WTC11 (cell line): ENCODE measurements around the gene ZDHHC24. TPM values are rescaled to one million over a fixed set of nuclear protein-coding genes. Genes with fewer than 3 reads are reported as not detected.
"Not testable (repeated sequence)": the region's sequence is repeated elsewhere in the genome, so short reads cannot be mapped to it uniquely, and the experiment has no call there.

ENCODE experiments used
- ATAC-seq: fragments of 200-7000 bp; cut with Tn5 transposase; 2 replicates; pipeline ENCODE4 v1.10.0; 2021; ENCODE audit warnings: mild to moderate bottlenecking, moderate library complexity
- CTCF ChIA-PET: fragments of 300-600 bp; sonication (Branson Sonifier 250); formaldehyde crosslinking; loops from one replicate; lab custom pipeline; 2021; ENCODE audit warnings: antibody characterized with exemption; lab: Charles Lee
- POLR2A ChIA-PET: fragments of 350-600 bp; sonication (Branson Sonifier 250); formaldehyde crosslinking; loops from one replicate; lab custom pipeline; 2021; ENCODE audit warnings: antibody characterized with exemption; lab: Charles Lee
- DNase-seq: peaks from one replicate; pipeline ENCODE4 v3.0.0; 2021; ENCODE audit warnings: low spot score
- H3K27ac Mint-ChIP-seq: 2 replicates; pipeline ENCODE4 v1.8.0; 2021; ENCODE audit warnings: mixed read lengths
- H3K27me3 Mint-ChIP-seq: 2 replicates; pipeline ENCODE4 v1.8.0; 2021; ENCODE audit warnings: low read depth, mild to moderate bottlenecking, moderate library complexity, mixed read lengths
- H3K36me3 Mint-ChIP-seq: 2 replicates; pipeline ENCODE4 v1.8.0; 2021; ENCODE audit warnings: mixed read lengths
- H3K4me1 Mint-ChIP-seq: 2 replicates; pipeline ENCODE4 v1.8.0; 2022; ENCODE audit warnings: mixed read lengths
- H3K4me3 Mint-ChIP-seq: 2 replicates; pipeline ENCODE4 v1.8.0; 2021; ENCODE audit warnings: mild to moderate bottlenecking, moderate library complexity, mixed read lengths
- H3K9me3 Mint-ChIP-seq: 2 replicates; pipeline ENCODE4 v1.8.0; 2021; ENCODE audit warnings: mixed read lengths
- ELF4 ChIP-seq: sonication (generic); formaldehyde crosslinking; IDR thresholded peaks from 2 replicates; pipeline ENCODE4 v1.8.1; 2022; ENCODE audit warnings: low read depth, mild to moderate bottlenecking, moderate library complexity, missing genetic modification reagents
- EMX1 ChIP-seq: fragments of 250-450 bp; sonication (Bioruptor Pico); IDR thresholded peaks from 2 replicates; pipeline ENCODE4 v1.8.0; 2021; ENCODE audit warnings: mild to moderate bottlenecking
- FOXK1 ChIP-seq: sonication (generic); formaldehyde crosslinking; IDR thresholded peaks from 2 replicates; pipeline ENCODE4 v1.8.0; 2022; ENCODE audit warnings: mild to moderate bottlenecking, moderate library complexity, missing genetic modification reagents
- GABPB1 ChIP-seq: sonication (generic); formaldehyde crosslinking; IDR thresholded peaks from 2 replicates; pipeline ENCODE4 v1.8.1; 2023; ENCODE audit warnings: mild to moderate bottlenecking, missing genetic modification reagents
- IRF2 ChIP-seq: sonication (generic); formaldehyde crosslinking; IDR thresholded peaks from 2 replicates; pipeline ENCODE4 v1.8.0; 2022; ENCODE audit warnings: low read depth, missing genetic modification reagents, borderline replicate concordance
- JAZF1 ChIP-seq: fragments of 250-450 bp; sonication (Bioruptor Pico); IDR thresholded peaks from 2 replicates; pipeline ENCODE4 v1.9.0; 2021; ENCODE audit warnings: moderate library complexity, mild to moderate bottlenecking, inconsistent platforms
- KAT7 ChIP-seq: sonication (generic); formaldehyde crosslinking; IDR thresholded peaks from 2 replicates; pipeline ENCODE4 v1.8.1; 2023; ENCODE audit warnings: missing genetic modification reagents, mild to moderate bottlenecking, borderline replicate concordance
- NFATC4 ChIP-seq: fragments of 250-450 bp; sonication (Bioruptor Pico); IDR thresholded peaks from 2 replicates; pipeline ENCODE4 v1.9.0; 2021; ENCODE audit warnings: mild to moderate bottlenecking
- NFE2L1 ChIP-seq: sonication (generic); formaldehyde crosslinking; IDR thresholded peaks from 2 replicates; pipeline ENCODE4 v1.8.1; 2023; ENCODE audit warnings: missing genetic modification reagents
- NFYB ChIP-seq: sonication (generic); formaldehyde crosslinking; conservative IDR thresholded peaks from 2 replicates; pipeline ENCODE4 v1.8.0; 2022; ENCODE audit warnings: low read depth, missing genetic modification reagents
- RORB ChIP-seq: fragments of 250-450 bp; sonication (Bioruptor Pico); IDR thresholded peaks from 2 replicates; pipeline ENCODE4 v1.9.0; 2021; ENCODE audit warnings: mild to moderate bottlenecking
- SMAD3 ChIP-seq: sonication (generic); formaldehyde crosslinking; IDR thresholded peaks from 2 replicates; pipeline ENCODE4 v1.8.0; 2022; ENCODE audit warnings: missing genetic modification reagents, mild to moderate bottlenecking, borderline replicate concordance
- TEAD4 ChIP-seq: sonication (generic); formaldehyde crosslinking; IDR thresholded peaks from 2 replicates; pipeline ENCODE4 v1.8.0; 2022; ENCODE audit warnings: mild to moderate bottlenecking, missing genetic modification reagents
- ZNF263 ChIP-seq: sonication (generic); formaldehyde crosslinking; IDR thresholded peaks from 2 replicates; pipeline ENCODE4 v1.8.1; 2022; ENCODE audit warnings: low read depth, mild to moderate bottlenecking, moderate library complexity, missing genetic modification reagents
- ZNF416 ChIP-seq: fragments of 250-450 bp; sonication (Bioruptor Pico); IDR thresholded peaks from 2 replicates; pipeline ENCODE4 v1.9.0; 2021; ENCODE audit warnings: mild to moderate bottlenecking, inconsistent platforms
- total RNA-seq: library from RNA; stranded (reverse); gene quantifications from 3 replicates; pipeline ENCODE4 v1.2.3, GENCODE V29; 2021
- TF ChIP-seq, protein P1 (sequence below): sonication (generic); formaldehyde crosslinking; IDR thresholded peaks from 2 replicates; pipeline ENCODE4 v1.8.1; 2023; ENCODE audit warnings: mild to moderate bottlenecking, missing genetic modification reagents, borderline replicate concordance
- TF ChIP-seq, protein P2 (sequence below): fragments of 250-450 bp; sonication (Bioruptor Pico); IDR thresholded peaks from 2 replicates; pipeline ENCODE4 v1.8.0; 2021; ENCODE audit warnings: mild to moderate bottlenecking
- TF ChIP-seq, protein P3 (sequence below): sonication (generic); formaldehyde crosslinking; IDR thresholded peaks from 2 replicates; pipeline ENCODE4 v1.8.1; 2022; ENCODE audit warnings: low read depth, missing genetic modification reagents, borderline replicate concordance
- TF ChIP-seq, protein P4 (sequence below): sonication (generic); formaldehyde crosslinking; IDR thresholded peaks from 2 replicates; pipeline ENCODE4 v1.8.1; 2022; ENCODE audit warnings: mild to moderate bottlenecking, missing genetic modification reagents, moderate library complexity, borderline replicate concordance
- TF ChIP-seq, protein P5 (sequence below): sonication (generic); formaldehyde crosslinking; IDR thresholded peaks from 2 replicates; pipeline ENCODE4 v1.8.1; 2022; ENCODE audit warnings: low read depth, mild to moderate bottlenecking, moderate library complexity, missing genetic modification reagents, borderline replicate concordance

The ZDHHC24 gene
- total RNA-seq, 1 experiment from 2014 or later, result 14.8 TPM

DNA sequence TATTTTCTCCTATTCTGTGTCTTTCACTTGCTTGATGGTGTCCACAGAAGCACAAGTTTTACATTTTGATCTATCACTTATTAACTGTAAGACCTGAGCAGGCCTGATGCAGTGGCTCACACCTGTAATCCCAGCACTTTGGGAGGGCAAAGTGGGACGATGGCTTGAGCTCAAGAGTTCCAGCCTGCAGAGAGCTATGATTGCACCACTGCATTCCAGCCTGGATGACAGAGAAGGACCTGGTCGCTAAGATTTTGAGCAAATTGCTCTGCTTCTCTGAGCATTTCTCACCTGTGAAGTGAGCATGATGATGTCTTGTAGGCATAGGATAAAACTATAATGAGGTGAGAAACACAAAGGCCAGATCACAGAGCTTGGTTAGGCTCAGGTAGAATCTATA, 40.3 kb upstream of the ZDHHC24 start:
- Mint-ChIP-seq H3K4me3 (no peak overlapping the region), H3K4me1 (peaks cover 3% of the 10 kb centered on the region; the same call in 1 of the 2 replicates), H3K27me3 (peaks cover 34% of the 10 kb centered on the region), H3K27ac (no peak overlapping the region), H3K9me3 (peaks cover 42% of the 10 kb centered on the region), H3K36me3 (peaks cover 23% of the 10 kb centered on the region)
- POLR2A ChIA-PET, result no interaction called here
- CTCF ChIA-PET, result interaction anchor here (1.0 kb wide), 1 partner anchor 92 kb away, joined by 3 read pairs; no protein-coding TSS in a partner anchor
- ATAC-seq (no peak), DNase-seq (no peak)
- TF ChIP-seq NFATC4 (CRISPR knock-in tag) (no peak), SMAD3 (CRISPR knock-in tag) (no peak), IRF2 (CRISPR knock-in tag) (no peak), EMX1 (CRISPR knock-in tag) (no peak), FOXK1 (CRISPR knock-in tag) (no peak), ZNF263 (no peak), ZNF416 (CRISPR knock-in tag) (no peak), ELF4 (CRISPR knock-in tag) (no peak), NFYB (no peak), RORB (CRISPR knock-in tag) (no peak)
- TF ChIP-seq, protein P1, sequence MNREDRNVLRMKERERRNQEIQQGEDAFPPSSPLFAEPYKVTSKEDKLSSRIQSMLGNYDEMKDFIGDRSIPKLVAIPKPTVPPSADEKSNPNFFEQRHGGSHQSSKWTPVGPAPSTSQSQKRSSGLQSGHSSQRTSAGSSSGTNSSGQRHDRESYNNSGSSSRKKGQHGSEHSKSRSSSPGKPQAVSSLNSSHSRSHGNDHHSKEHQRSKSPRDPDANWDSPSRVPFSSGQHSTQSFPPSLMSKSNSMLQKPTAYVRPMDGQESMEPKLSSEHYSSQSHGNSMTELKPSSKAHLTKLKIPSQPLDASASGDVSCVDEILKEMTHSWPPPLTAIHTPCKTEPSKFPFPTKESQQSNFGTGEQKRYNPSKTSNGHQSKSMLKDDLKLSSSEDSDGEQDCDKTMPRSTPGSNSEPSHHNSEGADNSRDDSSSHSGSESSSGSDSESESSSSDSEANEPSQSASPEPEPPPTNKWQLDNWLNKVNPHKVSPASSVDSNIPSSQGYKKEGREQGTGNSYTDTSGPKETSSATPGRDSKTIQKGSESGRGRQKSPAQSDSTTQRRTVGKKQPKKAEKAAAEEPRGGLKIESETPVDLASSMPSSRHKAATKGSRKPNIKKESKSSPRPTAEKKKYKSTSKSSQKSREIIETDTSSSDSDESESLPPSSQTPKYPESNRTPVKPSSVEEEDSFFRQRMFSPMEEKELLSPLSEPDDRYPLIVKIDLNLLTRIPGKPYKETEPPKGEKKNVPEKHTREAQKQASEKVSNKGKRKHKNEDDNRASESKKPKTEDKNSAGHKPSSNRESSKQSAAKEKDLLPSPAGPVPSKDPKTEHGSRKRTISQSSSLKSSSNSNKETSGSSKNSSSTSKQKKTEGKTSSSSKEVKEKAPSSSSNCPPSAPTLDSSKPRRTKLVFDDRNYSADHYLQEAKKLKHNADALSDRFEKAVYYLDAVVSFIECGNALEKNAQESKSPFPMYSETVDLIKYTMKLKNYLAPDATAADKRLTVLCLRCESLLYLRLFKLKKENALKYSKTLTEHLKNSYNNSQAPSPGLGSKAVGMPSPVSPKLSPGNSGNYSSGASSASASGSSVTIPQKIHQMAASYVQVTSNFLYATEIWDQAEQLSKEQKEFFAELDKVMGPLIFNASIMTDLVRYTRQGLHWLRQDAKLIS, result no peak

DNA sequence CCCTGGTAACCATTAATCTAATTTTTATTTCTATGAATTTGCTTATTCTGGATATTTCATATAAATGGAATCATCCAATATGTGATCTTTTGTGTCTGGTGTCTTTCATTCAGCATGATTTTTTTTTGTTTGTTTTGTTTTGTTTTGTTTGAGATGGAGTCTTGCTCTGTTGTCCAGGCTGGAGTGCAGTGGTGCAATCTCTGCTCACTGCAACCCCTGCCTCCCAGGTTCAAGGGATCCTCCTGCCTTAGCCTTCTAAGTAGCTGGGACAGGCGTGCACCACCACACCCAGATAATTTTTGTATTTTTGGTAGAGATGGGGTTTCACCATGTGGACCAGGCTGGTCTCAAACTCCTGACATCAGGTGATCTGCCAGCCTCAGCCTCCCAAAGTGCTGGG, 39.6 kb upstream of the ZDHHC24 start:
- H3K27ac Mint-ChIP-seq, ATAC-seq, DNase-seq, POLR2A ChIA-PET, H3K4me3 Mint-ChIP-seq, H3K4me1 Mint-ChIP-seq: not testable (repeated sequence)
- H3K9me3 Mint-ChIP-seq, result peaks cover 35% of the 10 kb centered on the region
- CTCF ChIA-PET, result interaction anchor here (1.0 kb wide), 1 partner anchor 93 kb away, joined by 3 read pairs; no protein-coding TSS in a partner anchor
- H3K27me3 Mint-ChIP-seq, result peaks cover 31% of the 10 kb centered on the region
- H3K36me3 Mint-ChIP-seq, result peaks cover 20% of the 10 kb centered on the region

DNA sequence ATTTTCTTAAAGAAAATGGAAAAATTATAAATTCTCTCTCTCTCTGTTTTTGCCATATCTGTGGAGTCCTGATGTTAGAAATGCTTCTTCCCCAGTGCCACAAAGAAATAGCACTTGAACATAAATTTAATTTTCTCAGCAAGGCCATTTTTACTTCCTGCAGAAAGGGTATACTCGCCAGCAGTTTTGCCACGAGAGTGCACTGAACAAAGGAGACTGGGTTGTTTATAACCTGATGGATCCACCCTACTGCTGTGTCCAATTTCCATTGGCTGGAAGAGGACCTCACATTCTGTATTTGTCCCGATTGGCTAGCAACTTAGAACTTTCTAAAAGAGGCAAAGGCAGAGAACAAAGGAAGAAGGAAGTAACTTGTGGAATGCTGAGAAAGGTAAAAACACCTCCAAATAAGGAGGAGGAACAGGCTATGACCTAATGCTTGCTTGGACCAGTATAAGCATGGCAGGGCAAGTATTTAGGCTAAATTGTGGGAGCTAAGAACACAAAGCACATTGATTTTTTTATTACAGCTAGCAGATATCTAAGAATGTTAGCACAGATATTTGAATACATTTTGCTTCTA, 36.8 kb upstream of the ZDHHC24 start:
- Mint-ChIP-seq H3K27me3 (peaks cover 42% of the 10 kb centered on the region), H3K36me3 (peaks cover 14% of the 10 kb centered on the region), H3K9me3 (peaks cover 30% of the 10 kb centered on the region), H3K27ac (peak overlapping the region; percentile 82; the same call in 1 of the 2 replicates)
- POLR2A ChIA-PET, ATAC-seq, H3K4me1 Mint-ChIP-seq, DNase-seq, H3K4me3 Mint-ChIP-seq: not testable (repeated sequence)
- CTCF ChIA-PET, result interaction anchor here (1.1 kb wide), 1 partner anchor 96 kb away, joined by 3 read pairs; no protein-coding TSS in a partner anchor

DNA sequence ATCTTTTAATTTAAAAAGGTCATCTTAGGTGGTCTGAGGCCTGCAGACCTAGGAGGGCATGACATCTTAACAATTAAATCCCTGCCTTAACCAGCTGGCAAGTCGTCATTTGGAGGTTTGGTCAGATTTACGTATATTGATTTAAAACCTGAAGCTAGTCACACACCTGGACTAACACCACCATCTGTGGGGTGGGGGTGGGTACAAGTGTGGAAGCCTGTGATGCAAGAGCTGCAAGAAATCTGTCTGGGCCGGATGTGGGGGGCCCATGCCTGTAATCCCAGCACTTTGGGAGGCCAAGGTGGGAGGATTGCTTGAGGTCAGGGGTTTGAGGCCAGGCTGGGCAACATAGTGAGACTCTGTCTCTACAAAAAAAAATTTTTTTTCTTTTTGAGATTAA, 35.4 kb upstream of the ZDHHC24 start:
- ChIA-PET CTCF (interaction anchor here (1.0 to 4.4 kb wide), 2 partner anchors 11 to 97 kb away, joined by 3 to 18 read pairs; partner anchors contain the start of genes CCDC87 and CCS), POLR2A (interaction anchor here (0.8 kb wide), 1 partner anchor 26 kb away, joined by 3 read pairs; no protein-coding TSS in a partner anchor)
- ATAC-seq (no peak), DNase-seq (no peak)
- Mint-ChIP-seq H3K9me3 (peaks cover 28% of the 10 kb centered on the region), H3K36me3 (peaks cover 11% of the 10 kb centered on the region), H3K4me1 (peaks cover 3% of the 10 kb centered on the region; the same call in 1 of the 2 replicates), H3K27ac (no peak overlapping the region), H3K27me3 (peaks cover 32% of the 10 kb centered on the region), H3K4me3 (no peak overlapping the region)
- TF ChIP-seq TEAD4 (CRISPR knock-in tag), result no peak
- TF ChIP-seq RORB (CRISPR knock-in tag), result no peak
- no peak for TF ChIP-seq KAT7 (CRISPR knock-in tag)
- TF ChIP-seq, protein P2, sequence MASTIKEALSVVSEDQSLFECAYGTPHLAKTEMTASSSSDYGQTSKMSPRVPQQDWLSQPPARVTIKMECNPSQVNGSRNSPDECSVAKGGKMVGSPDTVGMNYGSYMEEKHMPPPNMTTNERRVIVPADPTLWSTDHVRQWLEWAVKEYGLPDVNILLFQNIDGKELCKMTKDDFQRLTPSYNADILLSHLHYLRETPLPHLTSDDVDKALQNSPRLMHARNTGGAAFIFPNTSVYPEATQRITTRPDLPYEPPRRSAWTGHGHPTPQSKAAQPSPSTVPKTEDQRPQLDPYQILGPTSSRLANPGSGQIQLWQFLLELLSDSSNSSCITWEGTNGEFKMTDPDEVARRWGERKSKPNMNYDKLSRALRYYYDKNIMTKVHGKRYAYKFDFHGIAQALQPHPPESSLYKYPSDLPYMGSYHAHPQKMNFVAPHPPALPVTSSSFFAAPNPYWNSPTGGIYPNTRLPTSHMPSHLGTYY (CRISPR knock-in tag), result no peak
- TF ChIP-seq NFE2L1 (CRISPR knock-in tag), result no peak
- TF ChIP-seq NFATC4 (CRISPR knock-in tag), result no peak
- TF ChIP-seq, protein P3, sequence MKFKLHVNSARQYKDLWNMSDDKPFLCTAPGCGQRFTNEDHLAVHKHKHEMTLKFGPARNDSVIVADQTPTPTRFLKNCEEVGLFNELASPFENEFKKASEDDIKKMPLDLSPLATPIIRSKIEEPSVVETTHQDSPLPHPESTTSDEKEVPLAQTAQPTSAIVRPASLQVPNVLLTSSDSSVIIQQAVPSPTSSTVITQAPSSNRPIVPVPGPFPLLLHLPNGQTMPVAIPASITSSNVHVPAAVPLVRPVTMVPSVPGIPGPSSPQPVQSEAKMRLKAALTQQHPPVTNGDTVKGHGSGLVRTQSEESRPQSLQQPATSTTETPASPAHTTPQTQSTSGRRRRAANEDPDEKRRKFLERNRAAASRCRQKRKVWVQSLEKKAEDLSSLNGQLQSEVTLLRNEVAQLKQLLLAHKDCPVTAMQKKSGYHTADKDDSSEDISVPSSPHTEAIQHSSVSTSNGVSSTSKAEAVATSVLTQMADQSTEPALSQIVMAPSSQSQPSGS, result no peak
- TF ChIP-seq JAZF1 (CRISPR knock-in tag), result no peak
- TF ChIP-seq, protein P4, sequence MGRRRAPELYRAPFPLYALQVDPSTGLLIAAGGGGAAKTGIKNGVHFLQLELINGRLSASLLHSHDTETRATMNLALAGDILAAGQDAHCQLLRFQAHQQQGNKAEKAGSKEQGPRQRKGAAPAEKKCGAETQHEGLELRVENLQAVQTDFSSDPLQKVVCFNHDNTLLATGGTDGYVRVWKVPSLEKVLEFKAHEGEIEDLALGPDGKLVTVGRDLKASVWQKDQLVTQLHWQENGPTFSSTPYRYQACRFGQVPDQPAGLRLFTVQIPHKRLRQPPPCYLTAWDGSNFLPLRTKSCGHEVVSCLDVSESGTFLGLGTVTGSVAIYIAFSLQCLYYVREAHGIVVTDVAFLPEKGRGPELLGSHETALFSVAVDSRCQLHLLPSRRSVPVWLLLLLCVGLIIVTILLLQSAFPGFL, result no peak
- TF ChIP-seq ELF4 (CRISPR knock-in tag), result no peak
- no peak for TF ChIP-seq GABPB1
- TF ChIP-seq, protein P5, sequence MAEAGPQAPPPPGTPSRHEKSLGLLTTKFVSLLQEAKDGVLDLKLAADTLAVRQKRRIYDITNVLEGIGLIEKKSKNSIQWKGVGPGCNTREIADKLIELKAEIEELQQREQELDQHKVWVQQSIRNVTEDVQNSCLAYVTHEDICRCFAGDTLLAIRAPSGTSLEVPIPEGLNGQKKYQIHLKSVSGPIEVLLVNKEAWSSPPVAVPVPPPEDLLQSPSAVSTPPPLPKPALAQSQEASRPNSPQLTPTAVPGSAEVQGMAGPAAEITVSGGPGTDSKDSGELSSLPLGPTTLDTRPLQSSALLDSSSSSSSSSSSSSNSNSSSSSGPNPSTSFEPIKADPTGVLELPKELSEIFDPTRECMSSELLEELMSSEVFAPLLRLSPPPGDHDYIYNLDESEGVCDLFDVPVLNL (CRISPR knock-in tag), result no peak
